Measurements from ENCODE around the gene MYOM3.

GRCh38 chr1:24152631-24153494 is 40.9 kb upstream of the MYOM3 start:
- no peak for TF ChIP-seq CTCF (IDR thresholded peaks at IDR 0.05; ENCODE audit: low read depth, low read length)
- no peak for TF ChIP-seq EZH2phosphoT487 (IDR thresholded peaks at IDR 0.05; ENCODE audit: low read depth)
